GM12872 (cell line): ENCODE data around the gene ANO2.

Source experiments
- TF ChIP-seq, protein P1 (sequence below): IDR thresholded peaks from 3 replicates; pipeline ENCODE4 v1.5.1; 2011; ENCODE audit warnings: low read depth, mild to moderate bottlenecking, low read length, moderate library complexity; ENCODE audit not compliant: insufficient read depth

Gene ANO2

DNA sequence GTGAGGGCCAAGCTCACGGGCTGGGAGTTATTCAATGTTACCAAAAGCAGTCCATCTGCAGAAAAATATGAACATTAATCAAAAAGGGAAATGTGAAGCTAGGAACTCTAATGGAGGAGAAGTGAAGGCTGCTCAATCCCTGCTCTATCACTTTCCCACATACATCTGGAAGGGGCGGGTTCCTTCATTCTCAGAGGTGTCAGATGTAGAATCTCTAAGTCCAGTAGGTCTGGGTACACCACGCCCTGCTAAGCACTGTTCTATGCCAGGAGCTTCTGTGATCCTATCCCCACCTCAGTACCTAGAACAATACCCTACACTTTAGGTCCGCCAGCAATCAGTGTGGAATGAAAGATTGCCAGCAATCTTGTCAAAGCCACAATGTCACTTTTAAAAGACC is 37.0 kb upstream of the ANO2 start:
- TF ChIP-seq, protein P1, sequence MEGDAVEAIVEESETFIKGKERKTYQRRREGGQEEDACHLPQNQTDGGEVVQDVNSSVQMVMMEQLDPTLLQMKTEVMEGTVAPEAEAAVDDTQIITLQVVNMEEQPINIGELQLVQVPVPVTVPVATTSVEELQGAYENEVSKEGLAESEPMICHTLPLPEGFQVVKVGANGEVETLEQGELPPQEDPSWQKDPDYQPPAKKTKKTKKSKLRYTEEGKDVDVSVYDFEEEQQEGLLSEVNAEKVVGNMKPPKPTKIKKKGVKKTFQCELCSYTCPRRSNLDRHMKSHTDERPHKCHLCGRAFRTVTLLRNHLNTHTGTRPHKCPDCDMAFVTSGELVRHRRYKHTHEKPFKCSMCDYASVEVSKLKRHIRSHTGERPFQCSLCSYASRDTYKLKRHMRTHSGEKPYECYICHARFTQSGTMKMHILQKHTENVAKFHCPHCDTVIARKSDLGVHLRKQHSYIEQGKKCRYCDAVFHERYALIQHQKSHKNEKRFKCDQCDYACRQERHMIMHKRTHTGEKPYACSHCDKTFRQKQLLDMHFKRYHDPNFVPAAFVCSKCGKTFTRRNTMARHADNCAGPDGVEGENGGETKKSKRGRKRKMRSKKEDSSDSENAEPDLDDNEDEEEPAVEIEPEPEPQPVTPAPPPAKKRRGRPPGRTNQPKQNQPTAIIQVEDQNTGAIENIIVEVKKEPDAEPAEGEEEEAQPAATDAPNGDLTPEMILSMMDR = no peak

DNA sequence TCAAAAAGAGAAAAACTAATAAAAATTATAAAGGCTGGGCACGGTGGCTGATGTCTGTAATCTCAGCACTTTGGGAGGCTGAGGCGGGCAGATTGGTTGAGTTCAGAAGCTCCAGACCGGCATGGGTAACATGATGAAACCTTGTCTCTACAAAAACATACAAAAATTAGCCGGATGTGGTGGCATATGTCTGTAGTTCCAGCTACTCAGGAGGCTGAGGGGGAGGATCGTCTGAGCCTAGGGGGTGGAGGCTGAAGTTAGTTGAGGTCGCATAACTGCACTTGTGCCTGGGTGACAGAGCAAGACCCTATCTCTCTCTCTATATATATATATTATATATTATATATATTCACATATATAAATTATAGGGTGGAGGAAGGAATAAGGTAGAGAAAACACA is 32.5 kb upstream of the ANO2 start:
- TF ChIP-seq, protein P1 = no peak

DNA sequence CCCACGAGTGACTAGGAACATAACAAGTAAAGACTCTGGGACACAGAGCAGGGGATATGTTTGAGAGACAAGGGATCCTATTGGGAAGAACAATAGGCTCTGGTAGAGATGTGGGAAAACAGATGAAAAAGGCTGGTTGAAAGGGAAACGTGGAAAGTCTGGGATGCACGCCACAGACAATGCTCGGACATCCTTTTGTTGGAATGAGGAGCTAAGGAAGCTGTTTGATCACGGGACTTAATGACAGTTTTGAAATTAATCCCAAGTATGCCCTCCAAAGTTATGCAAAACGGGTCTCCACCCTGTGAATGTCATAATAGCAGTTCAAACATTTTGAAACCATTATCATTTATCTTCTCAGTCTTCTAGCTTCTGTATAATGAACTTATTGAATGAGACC is 31.7 kb upstream of the ANO2 start:
- TF ChIP-seq, protein P1 = no peak

DNA sequence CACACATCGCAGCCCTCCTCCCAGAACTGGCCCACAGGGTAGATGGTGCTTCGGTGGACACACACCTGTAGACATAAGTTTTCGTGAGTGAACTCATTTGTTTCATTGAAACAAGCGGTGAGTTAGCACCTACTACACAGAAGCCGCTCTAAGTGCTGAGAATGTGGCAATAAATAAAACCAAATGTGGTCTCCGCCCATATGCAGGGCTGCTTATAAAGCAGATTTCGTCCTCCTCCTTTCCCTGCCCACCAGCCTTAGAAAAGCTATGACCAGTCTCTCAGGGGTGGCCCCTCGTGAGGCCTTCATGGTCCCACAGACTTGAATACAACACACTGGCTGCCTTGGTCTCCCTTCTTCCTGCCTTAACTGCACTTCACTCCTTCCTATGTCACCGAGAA is 31.1 kb upstream of the ANO2 start:
- TF ChIP-seq, protein P1 = no peak

DNA sequence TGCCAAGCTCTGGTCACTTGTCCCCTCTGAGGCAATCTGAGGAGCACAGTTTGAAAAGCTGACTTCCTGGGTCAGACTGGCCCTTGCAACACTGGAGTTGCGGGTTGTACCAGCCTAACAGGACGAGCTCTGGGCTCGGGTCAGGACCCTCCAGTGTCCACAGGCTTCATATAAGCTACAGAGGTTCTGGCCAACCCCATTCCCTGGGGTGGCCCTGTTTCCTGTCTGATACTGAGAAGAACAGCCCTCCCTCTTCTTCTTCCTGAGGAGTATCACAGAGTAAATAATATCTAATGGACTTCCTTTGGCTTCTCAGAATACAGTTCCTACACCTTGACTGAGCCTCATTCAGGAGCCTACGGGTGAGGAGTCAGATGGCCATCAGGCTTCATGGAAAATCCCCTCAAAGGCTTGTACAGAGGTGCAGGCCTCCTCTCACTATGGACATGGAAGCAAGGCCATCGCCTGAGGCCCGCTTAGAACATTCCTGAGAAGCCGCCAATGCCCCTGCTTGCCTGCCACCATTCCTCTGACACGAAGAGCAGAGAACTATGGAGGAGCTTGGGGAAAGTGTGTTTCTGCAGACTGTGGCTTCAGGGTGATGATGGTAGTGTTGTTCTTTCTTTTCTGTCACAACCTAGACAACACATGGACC is 28.5 kb upstream of the ANO2 start:
- TF ChIP-seq, protein P1 = no peak

DNA sequence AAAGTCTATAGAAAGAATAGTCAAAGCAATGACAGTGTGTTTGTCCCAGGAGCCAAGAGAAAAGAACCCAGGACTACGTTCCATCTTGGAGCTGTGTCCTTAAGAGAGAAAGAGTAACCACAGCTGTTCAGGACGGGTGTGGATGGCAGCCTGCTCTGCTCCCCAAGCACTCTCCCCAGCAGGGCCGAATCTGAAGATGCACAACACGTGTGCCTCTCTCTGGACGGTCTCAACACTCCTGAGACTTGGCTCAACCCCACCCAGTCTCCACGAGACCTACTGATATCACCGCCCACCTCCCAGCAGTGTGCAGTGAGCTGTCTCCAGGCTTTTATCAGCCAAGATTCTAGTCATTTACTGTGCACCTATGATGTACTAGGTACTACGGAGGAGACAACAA is 27.3 kb upstream of the ANO2 start:
- TF ChIP-seq, protein P1 = no peak

DNA sequence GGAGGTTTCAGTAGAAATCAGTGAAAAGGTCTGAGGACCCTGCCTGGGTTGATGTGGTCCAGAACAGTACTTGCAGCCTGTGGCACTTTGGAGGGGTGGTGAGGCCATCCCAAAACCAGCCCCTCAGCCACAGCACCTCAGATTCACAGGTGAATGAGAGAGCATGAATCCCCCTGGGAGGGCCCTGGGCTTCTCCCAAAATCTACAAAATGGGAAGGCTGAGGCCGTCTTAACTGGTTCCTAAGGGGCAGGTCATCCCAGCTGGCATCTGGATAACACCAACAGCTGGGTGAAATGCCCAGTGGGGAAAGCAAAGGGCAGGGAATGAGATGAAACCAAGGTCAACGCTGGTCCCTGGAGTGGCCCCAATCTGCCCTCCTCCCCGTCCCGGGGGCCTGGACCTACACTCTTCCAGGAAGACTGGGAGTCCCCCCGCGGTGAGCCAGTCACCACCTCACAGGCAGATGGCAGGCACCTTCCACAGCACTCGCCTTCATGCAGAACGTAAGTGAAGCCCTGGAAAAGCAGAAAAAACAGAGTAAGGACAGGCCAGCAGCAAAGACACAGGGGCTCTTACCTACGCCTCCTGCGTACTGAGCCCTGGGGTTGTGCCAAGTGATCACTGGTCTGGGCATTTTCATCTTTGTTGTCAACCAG is 26.3 kb upstream of the ANO2 start:
- TF ChIP-seq, protein P1 = no peak
